OCI-LY7 (cell line): Measurements from ENCODE around the gene FAM120A.

Experiments used
- EZH2phosphoT487 ChIP-seq: fragments of 200-600 bp; sonication (generic); IDR thresholded peaks from 2 replicates; pipeline ENCODE4 v1.6.1; 2018; ENCODE audit warnings: low read depth, borderline replicate concordance, mild to moderate bottlenecking, mixed run types, antibody characterized with exemption, low read length, moderate library complexity, mixed read lengths
- TF ChIP-seq, protein P1 (sequence below): fragments of 200-600 bp; sonication (generic); conservative IDR thresholded peaks from 2 replicates; pipeline ENCODE4 v1.5.1; 2014; ENCODE audit warnings: mild to moderate bottlenecking, antibody characterized with exemption, low read length, moderate library complexity, mixed read lengths

DNA sequence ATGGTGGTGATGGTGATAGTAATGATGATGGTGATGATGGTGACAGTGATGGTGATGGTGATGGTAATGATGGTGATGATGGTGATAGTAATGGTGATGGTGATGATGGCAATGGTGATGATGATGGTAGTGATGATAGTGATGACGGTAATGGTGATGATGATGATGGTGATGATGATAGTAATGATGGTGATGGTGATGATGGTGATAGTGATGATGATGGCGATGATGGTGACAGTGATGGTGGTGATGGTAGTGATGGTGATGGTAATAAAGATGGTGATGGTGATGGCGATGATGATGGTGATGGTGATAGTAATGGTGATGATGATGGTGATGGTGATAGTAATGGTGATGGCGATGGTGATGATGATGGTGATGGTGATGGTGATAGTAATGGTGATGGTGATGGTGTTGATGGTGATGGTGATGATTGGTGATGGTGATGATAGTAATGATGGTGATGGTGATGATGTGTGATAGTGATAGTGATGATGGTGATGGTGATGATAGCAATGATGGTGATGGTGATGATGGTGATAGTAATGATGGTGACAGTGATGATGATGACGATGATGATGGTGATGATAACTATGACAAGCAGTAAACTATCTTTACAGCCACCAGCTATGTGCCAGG lies 163.5 kb downstream of the FAM120A start:
- TF ChIP-seq, protein P1, sequence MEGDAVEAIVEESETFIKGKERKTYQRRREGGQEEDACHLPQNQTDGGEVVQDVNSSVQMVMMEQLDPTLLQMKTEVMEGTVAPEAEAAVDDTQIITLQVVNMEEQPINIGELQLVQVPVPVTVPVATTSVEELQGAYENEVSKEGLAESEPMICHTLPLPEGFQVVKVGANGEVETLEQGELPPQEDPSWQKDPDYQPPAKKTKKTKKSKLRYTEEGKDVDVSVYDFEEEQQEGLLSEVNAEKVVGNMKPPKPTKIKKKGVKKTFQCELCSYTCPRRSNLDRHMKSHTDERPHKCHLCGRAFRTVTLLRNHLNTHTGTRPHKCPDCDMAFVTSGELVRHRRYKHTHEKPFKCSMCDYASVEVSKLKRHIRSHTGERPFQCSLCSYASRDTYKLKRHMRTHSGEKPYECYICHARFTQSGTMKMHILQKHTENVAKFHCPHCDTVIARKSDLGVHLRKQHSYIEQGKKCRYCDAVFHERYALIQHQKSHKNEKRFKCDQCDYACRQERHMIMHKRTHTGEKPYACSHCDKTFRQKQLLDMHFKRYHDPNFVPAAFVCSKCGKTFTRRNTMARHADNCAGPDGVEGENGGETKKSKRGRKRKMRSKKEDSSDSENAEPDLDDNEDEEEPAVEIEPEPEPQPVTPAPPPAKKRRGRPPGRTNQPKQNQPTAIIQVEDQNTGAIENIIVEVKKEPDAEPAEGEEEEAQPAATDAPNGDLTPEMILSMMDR, result no peak
- TF ChIP-seq EZH2phosphoT487, result no peak
